K562 (cell line): ENCODE results near the gene TREM1. TPM values are rescaled to one million over a fixed set of nuclear protein-coding genes. Genes with fewer than 3 reads are reported as not detected.

Experiments
- ATF2 ChIP-seq: sonication (generic); formaldehyde crosslinking; IDR thresholded peaks from 2 replicates; pipeline ENCODE4 v1.8.1; 2022; ENCODE audit warnings: missing genetic modification reagents
- GTF2A2 ChIP-seq: IDR thresholded peaks from 2 replicates; pipeline ENCODE4 v1.6.1; 2016; ENCODE audit warnings: mild to moderate bottlenecking, missing genetic modification characterization, missing compliant biosample characterization
- HSF4 ChIP-seq: fragments of 250-450 bp; sonication (Bioruptor Pico); IDR thresholded peaks from 2 replicates; pipeline ENCODE4 v2.1.2; 2022; ENCODE audit warnings: mild to moderate bottlenecking, moderate library complexity, borderline replicate concordance
- MED1 ChIP-seq: sonication (generic); formaldehyde crosslinking; IDR thresholded peaks from 2 replicates; pipeline ENCODE4 v1.8.1; 2023; ENCODE audit warnings: missing genetic modification reagents, borderline replicate concordance
- NBN ChIP-seq: fragments of 450-650 bp; IDR thresholded peaks from 2 replicates; pipeline ENCODE4 v1.6.1; 2016; ENCODE audit warnings: low read depth, mild to moderate bottlenecking
- NEUROD1 ChIP-seq: fragments of 150-350 bp; IDR thresholded peaks from 2 replicates; pipeline ENCODE4 v1.6.1; 2014; ENCODE audit warnings: borderline replicate concordance, low read length, low read depth; ENCODE audit not compliant: partially characterized antibody
- PATZ1 ChIP-seq: fragments of 250-450 bp; sonication (Bioruptor Pico); IDR thresholded peaks from 2 replicates; pipeline ENCODE4 v1.5.0; 2020; ENCODE audit warnings: mild to moderate bottlenecking, borderline replicate concordance
- POU5F1 ChIP-seq: fragments of 150-350 bp; IDR thresholded peaks from 2 replicates; pipeline ENCODE4 v1.6.1; 2014; ENCODE audit warnings: borderline replicate concordance, low read length, low read depth, mild to moderate bottlenecking; ENCODE audit not compliant: partially characterized antibody
- PRPF4 ChIP-seq: fragments of 200-400 bp; formaldehyde crosslinking; IDR thresholded peaks from one replicate; pipeline ENCODE4 v1.6.1; 2017; ENCODE audit warnings: low read length, low read depth, mild to moderate bottlenecking; ENCODE audit not compliant: insufficient read depth, poor library complexity, severe bottlenecking
- SETDB1 ChIP-seq: IDR thresholded peaks from one replicate; pipeline ENCODE4 v1.6.1; 2012; ENCODE audit warnings: low read length, control low read depth, inconsistent platforms
- TAF7 ChIP-seq: fragments of 450-650 bp; IDR thresholded peaks from 2 replicates; pipeline ENCODE4 v1.6.1; 2016; ENCODE audit warnings: missing genetic modification characterization, missing compliant biosample characterization
- TAF9B ChIP-seq: fragments of 450-650 bp; IDR thresholded peaks from 2 replicates; pipeline ENCODE4 v1.6.1; 2018; ENCODE audit warnings: mild to moderate bottlenecking; ENCODE audit not compliant: partially characterized antibody
- TOE1 ChIP-seq, 2 experiments: fragments of 450-650 bp in 1 of 2; sonication (generic) in 1 of 2; formaldehyde crosslinking in 1 of 2; IDR thresholded peaks; 2 replicates each; pipeline versions ENCODE4 v1.7.1 to v1.8.0; 2016 to 2022; ENCODE audit warnings: borderline replicate concordance in 2 of 2, mild to moderate bottlenecking in 2 of 2, antibody characterized with exemption in 1 of 2, inconsistent platforms in 1 of 2, low read depth in 1 of 2, missing genetic modification reagents in 1 of 2, moderate library complexity in 1 of 2
- XRCC5 ChIP-seq: fragments of 200-400 bp; formaldehyde crosslinking; IDR thresholded peaks from 2 replicates; pipeline ENCODE4 v1.6.1; 2017; ENCODE audit warnings: low read depth, mild to moderate bottlenecking, low read length
- ZBTB7A ChIP-seq: IDR thresholded peaks from 2 replicates; pipeline ENCODE4 v1.6.1; 2011; ENCODE audit warnings: low read depth, mild to moderate bottlenecking, low read length, moderate library complexity, borderline replicate concordance; ENCODE audit not compliant: control insufficient read depth
- ZFP36 ChIP-seq: fragments of 150-350 bp; IDR thresholded peaks from 2 replicates; pipeline ENCODE4 v1.6.1; 2018; ENCODE audit warnings: low read length, low read depth; ENCODE audit not compliant: partially characterized antibody
- ZNF75A ChIP-seq: fragments of 450-650 bp; formaldehyde crosslinking; IDR thresholded peaks from 2 replicates; pipeline ENCODE4 v1.4.0; 2020; ENCODE audit warnings: mild to moderate bottlenecking
- ZNF76 ChIP-seq: fragments of 250-450 bp; sonication (Bioruptor Pico); IDR thresholded peaks from 2 replicates; pipeline ENCODE4 v1.4.0; 2020; ENCODE audit warnings: mild to moderate bottlenecking, moderate library complexity, borderline replicate concordance
- polyA plus RNA-seq, 8 experiments: library from polyadenylated mRNA; depleted of rRNA in 4 of 8; stranded (reverse) in 5 of 8; unstranded in 3 of 8; fragments of >200 nt; fragmentation: Nextera tagmentation in 2 of 8; fragmentation: Illumina TruSeq in 1 of 8; extraction: Ambion mirVana in 2 of 8; extraction: Trizol in 1 of 8; gene quantifications; 2 replicates each; pipeline versions ENCODE4 v1.2.1 to v1.2.3, GENCODE V29; 2011 to 2014; ENCODE audit warnings: inconsistent platforms in 1 of 8, missing spikeins in 1 of 8
- total RNA-seq, 7 experiments: library from RNA; depleted of rRNA in 6 of 7; stranded (reverse); fragments of >200 nt in 6 of 7; fragmentation: Illumina TruSeq in 2 of 7; extraction: Trizol in 2 of 7; gene quantifications; 2 replicates each; pipeline versions ENCODE4 v1.2.1 to v1.2.3, GENCODE V29; 2011 to 2021; ENCODE audit warnings: low replicate concordance in 1 of 7
- TF ChIP-seq, protein P1 (sequence below): sonication (generic); formaldehyde crosslinking; IDR thresholded peaks from 2 replicates; pipeline ENCODE4 v1.8.0; 2022; ENCODE audit warnings: mild to moderate bottlenecking, missing genetic modification reagents
- TF ChIP-seq, protein P2 (sequence below): sonication (generic); formaldehyde crosslinking; IDR thresholded peaks from 2 replicates; pipeline ENCODE4 v1.8.1; 2023; ENCODE audit warnings: mild to moderate bottlenecking, missing genetic modification reagents

TREM1 gene
- total and polyA plus RNA-seq, 9 of the 15 experiments (the other 6 are each of a cell fraction or from before 2014, with no cell fraction given), result not detected

- no peak for TF ChIP-seq ATF2 (CRISPR knock-in tag)
- TF ChIP-seq SETDB1, result no peak
- TF ChIP-seq MED1 (CRISPR knock-in tag), result no peak
- peak; percentile 51; the same call in 1 of the 2 replicates for TF ChIP-seq TOE1 (IDR thresholded peaks at IDR 0.05; ENCODE audit: borderline replicate concordance)
- TF ChIP-seq TOE1 (CRISPR knock-in tag; IDR thresholded peaks at IDR 0.05; ENCODE audit: borderline replicate concordance, low read depth), result no peak
- TF ChIP-seq HSF4 (CRISPR knock-in tag), result no peak
- TF ChIP-seq, protein P1, sequence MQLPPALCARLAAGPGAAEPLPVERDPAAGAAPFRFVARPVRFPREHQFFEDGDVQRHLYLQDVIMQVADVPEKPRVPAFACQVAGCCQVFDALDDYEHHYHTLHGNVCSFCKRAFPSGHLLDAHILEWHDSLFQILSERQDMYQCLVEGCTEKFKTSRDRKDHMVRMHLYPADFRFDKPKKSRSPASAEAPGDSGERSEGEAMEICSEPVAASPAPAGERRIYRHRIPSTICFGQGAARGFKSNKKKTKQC (CRISPR knock-in tag), result no peak
- TF ChIP-seq ZNF76 (CRISPR knock-in tag), result 0 out of 2 replicates have a peak, but pooled peaks have one; percentile 54
- no peak for TF ChIP-seq ZNF75A (CRISPR knock-in tag)
- TF ChIP-seq PRPF4, result no peak
- TF ChIP-seq GTF2A2 (tag), result no peak
- TF ChIP-seq, protein P2, sequence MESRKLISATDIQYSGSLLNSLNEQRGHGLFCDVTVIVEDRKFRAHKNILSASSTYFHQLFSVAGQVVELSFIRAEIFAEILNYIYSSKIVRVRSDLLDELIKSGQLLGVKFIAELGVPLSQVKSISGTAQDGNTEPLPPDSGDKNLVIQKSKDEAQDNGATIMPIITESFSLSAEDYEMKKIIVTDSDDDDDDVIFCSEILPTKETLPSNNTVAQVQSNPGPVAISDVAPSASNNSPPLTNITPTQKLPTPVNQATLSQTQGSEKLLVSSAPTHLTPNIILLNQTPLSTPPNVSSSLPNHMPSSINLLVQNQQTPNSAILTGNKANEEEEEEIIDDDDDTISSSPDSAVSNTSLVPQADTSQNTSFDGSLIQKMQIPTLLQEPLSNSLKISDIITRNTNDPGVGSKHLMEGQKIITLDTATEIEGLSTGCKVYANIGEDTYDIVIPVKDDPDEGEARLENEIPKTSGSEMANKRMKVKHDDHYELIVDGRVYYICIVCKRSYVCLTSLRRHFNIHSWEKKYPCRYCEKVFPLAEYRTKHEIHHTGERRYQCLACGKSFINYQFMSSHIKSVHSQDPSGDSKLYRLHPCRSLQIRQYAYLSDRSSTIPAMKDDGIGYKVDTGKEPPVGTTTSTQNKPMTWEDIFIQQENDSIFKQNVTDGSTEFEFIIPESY (CRISPR knock-in tag), result no peak
- peak; percentile 85 for TF ChIP-seq XRCC5
- no peak for TF ChIP-seq POU5F1
- TF ChIP-seq PATZ1 (CRISPR knock-in tag), result no peak
- peak; percentile 84 for TF ChIP-seq ZFP36
- TF ChIP-seq ZBTB7A, result no peak
- no peak for TF ChIP-seq NEUROD1
- TF ChIP-seq NBN, result no peak
- TF ChIP-seq TAF7 (tag), result 0 out of 2 replicates have a peak, but pooled peaks have one; percentile 17
- no peak for TF ChIP-seq TAF9B
Measured at GRCh38 chr6:41318654-41319565, 32.4 kb upstream of the TREM1 start (continued).
